NCI-H1092 treated with DMSO at 0.1 percent for 48 hours (cell line): Measurements from ENCODE around the gene CCL20.
"Not testable (repeated sequence)": the region's sequence is repeated elsewhere in the genome, so short reads cannot be mapped to it uniquely, and the experiment has no call there.

ENCODE experiments used
- DNase-seq: peaks from one replicate; lab custom pipeline; 2025; lab: John Stamatoyannopoulos, UW

CCL20 gene

GRCh38 chr2:227813562-227814353 lies at the start of gene CCL20:
Gene CCL20, plus strand, starts transcription at chr2:227813842. Its CDS starts 70 bp downstream, at chr2:227813912.
- no peak for DNase-seq

GRCh38 chr2:227765788-227766372 lies 47.8 kb upstream of the CCL20 start:
- no peak for DNase-seq

- peak; percentile 31 for DNase-seq
Measured at GRCh38 chr2:227766373-227766883, 47.2 kb upstream of the CCL20 start.

GRCh38 chr2:227767830-227768229 lies 45.8 kb upstream of the CCL20 start:
- DNase-seq: no peak

- DNase-seq: peak; percentile 1
Measured at GRCh38 chr2:227772197-227772661, 41.4 kb upstream of the CCL20 start.

GRCh38 chr2:227772932-227773331 lies 40.7 kb upstream of the CCL20 start:
- DNase-seq: no peak

- DNase-seq: no peak
Measured at GRCh38 chr2:227774011-227774624, 39.5 kb upstream of the CCL20 start.

GRCh38 chr2:227774895-227775842 lies 38.5 kb upstream of the CCL20 start:
- no peak for DNase-seq

- no peak for DNase-seq
Measured at GRCh38 chr2:227780981-227781615, 32.5 kb upstream of the CCL20 start.

- no peak for DNase-seq
Measured at GRCh38 chr2:227781841-227782240, 31.8 kb upstream of the CCL20 start.

- DNase-seq: no peak
Measured at GRCh38 chr2:227782804-227783203, 30.8 kb upstream of the CCL20 start.

- DNase-seq: no peak
Measured at GRCh38 chr2:227783404-227784138, 30.1 kb upstream of the CCL20 start.

- no peak for DNase-seq
Measured at GRCh38 chr2:227785293-227785692, 28.3 kb upstream of the CCL20 start.

GRCh38 chr2:227788561-227789018 lies 25.1 kb upstream of the CCL20 start:
- DNase-seq: no peak

- DNase-seq: no peak
Measured at GRCh38 chr2:227789803-227790202, 23.8 kb upstream of the CCL20 start.

- DNase-seq: no peak
Measured at GRCh38 chr2:227793148-227793712, 20.4 kb upstream of the CCL20 start.

GRCh38 chr2:227796045-227796711 lies 17.5 kb upstream of the CCL20 start:
- DNase-seq: no peak

- DNase-seq: not testable (repeated sequence)
Measured at GRCh38 chr2:227796768-227797167, 16.9 kb upstream of the CCL20 start.

- no peak for DNase-seq
Measured at GRCh38 chr2:227799202-227799601, 14.4 kb upstream of the CCL20 start.
